Prostate gland (tissue), 2 donors: ENCODE measurements around the gene KARS1.
A peak's percentile ranks its signal among the peaks of the same experiment; 100 is the strongest.

Experiments
- CTCF ChIP-seq, 4 experiments: fragments of 200-600 bp in 2 of 4; fragments of 450-650 bp in 2 of 4; sonication (generic) in 2 of 4; IDR thresholded peaks; 1 replicate in 3 of 4; 2 replicates in 1 of 4; pipeline ENCODE4 v1.5.1; 2016 to 2019; ENCODE audit warnings: antibody characterized with exemption in 4 of 4, mild to moderate bottlenecking in 2 of 4, moderate library complexity in 2 of 4
- POLR2A ChIP-seq: fragments of 450-650 bp; IDR thresholded peaks from one replicate; pipeline ENCODE4 v1.6.1; 2016; ENCODE audit warnings: antibody characterized with exemption, mild to moderate bottlenecking
- POLR2AphosphoS5 ChIP-seq: sonication (generic); formaldehyde crosslinking; IDR thresholded peaks from one replicate; pipeline ENCODE4 v1.6.1; 2017; ENCODE audit warnings: antibody characterized with exemption

- TF ChIP-seq CTCF (IDR thresholded peaks at IDR 0.05) (no peak), POLR2A (no peak), POLR2AphosphoS5 (peak; percentile 51)
Measured at GRCh38 chr16:75590920-75591843, 56.3 kb downstream of the KARS1 start.
